HCT116 (cell line): ENCODE data around the gene SALL3. TPM values are rescaled to one million over a fixed set of nuclear protein-coding genes. Genes with fewer than 3 reads are reported as not detected.

ENCODE experiments used
- ATAC-seq: fragments of 200-7000 bp; cut with Tn5 transposase; 2 replicates; pipeline ENCODE4 v1.9.1; 2020; ENCODE audit warnings: mild to moderate bottlenecking, moderate library complexity
- BruUV-seq: library from RNA; stranded (reverse); fragments of 400-500 nt; replicated peaks from 2 replicates; lab custom pipeline; 2021; lab: Mats Ljungman, UMichigan
- CTCF ChIA-PET: fragments of 300-600 bp; sonication (Branson Sonifier 250); formaldehyde crosslinking; loops from one replicate; lab custom pipeline; 2021; ENCODE audit warnings: antibody characterized with exemption; lab: Charles Lee
- POLR2A ChIA-PET: fragments of 300-600, 350-600 bp; sonication (Branson Sonifier 250); formaldehyde crosslinking; loops from one replicate; lab custom pipeline; 2021; ENCODE audit warnings: antibody characterized with exemption; lab: Charles Lee
- RAD21 ChIA-PET, 2 experiments: fragments of 300-600 bp; sonication (Branson Sonifier 250); formaldehyde crosslinking; loops; one replicate each; lab custom pipeline; 2023; ENCODE audit warnings: low total read pairs in 2 of 2; ENCODE audit not compliant: uncharacterized antibody in 2 of 2, unreplicated experiment in 2 of 2, low non-redundant PET in 1 of 2; lab: Charles Lee
- DNase-seq: peaks from one replicate; pipeline ENCODE4 v3.0.0-alpha.2; 2010; ENCODE audit warnings: low read depth, low spot score
- H2AFZ ChIP-seq: fragments of 200-600 bp; shearing (Covaris generic), sonication (generic); 2 replicates; pipeline ENCODE4 v1.6.1; 2017; ENCODE audit warnings: low read depth, mixed run types, mixed read lengths, antibody characterized with exemption, low read length; ENCODE audit not compliant: poor library complexity, severe bottlenecking
- H3K27ac ChIP-seq: 2 replicates; pipeline ENCODE4 v1.5.1; 2012; ENCODE audit warnings: low read depth, low read length
- H3K27me3 ChIP-seq: fragments of 200-600 bp; sonication (generic); 2 replicates; pipeline ENCODE4 v1.6.1; 2016; ENCODE audit warnings: mixed run types, low read length, mixed read lengths; ENCODE audit not compliant: insufficient read depth
- H3K36me3 ChIP-seq, 2 experiments: fragments of 200-500 bp in 1 of 2; fragments of 200-600 bp in 1 of 2; sonication (Bioruptor generic) in 1 of 2; sonication (generic) in 1 of 2; 2 replicates each; pipeline versions ENCODE4 v1.5.1 to v1.6.1; 2014 to 2016; ENCODE audit warnings: low read length in 2 of 2, inconsistent platforms in 1 of 2, mixed read lengths in 1 of 2, mixed run types in 1 of 2; ENCODE audit not compliant: insufficient read depth in 2 of 2, control insufficient read depth in 1 of 2
- H3K4me1 ChIP-seq, 2 experiments: fragments of 200-600 bp in 1 of 2; sonication (generic) in 1 of 2; 2 replicates each; pipeline versions ENCODE4 v1.5.1 to v1.6.1; 2012 to 2017; ENCODE audit warnings: low read length in 2 of 2, inconsistent platforms in 1 of 2, mild to moderate bottlenecking in 1 of 2, mixed read lengths in 1 of 2, mixed run types in 1 of 2, moderate library complexity in 1 of 2; ENCODE audit not compliant: insufficient read depth in 2 of 2, control insufficient read depth in 1 of 2
- H3K4me2 ChIP-seq: fragments of 200-600 bp; sonication (generic); 2 replicates; pipeline ENCODE4 v1.6.1; 2017; ENCODE audit warnings: mixed run types, low read length, mixed read lengths
- H3K4me3 ChIP-seq, 2 experiments: fragments of 200-600 bp in 1 of 2; sonication (generic) in 1 of 2; replicated peaks in 1 of 2; 2 replicates each; pipeline ENCODE4 v1.5.1; 2011 to 2016; ENCODE audit warnings: low read length in 2 of 2, control low read depth in 1 of 2, low read depth in 1 of 2, mild to moderate bottlenecking in 1 of 2, mixed read lengths in 1 of 2, mixed run types in 1 of 2
- H3K79me2 ChIP-seq: fragments of 200-600 bp; sonication (generic); 2 replicates; pipeline ENCODE4 v1.6.1; 2017; ENCODE audit warnings: mild to moderate bottlenecking, mixed run types, low read length, moderate library complexity, mixed read lengths; ENCODE audit not compliant: insufficient read depth
- H3K9ac ChIP-seq: fragments of 200-600 bp; sonication (generic); 2 replicates; pipeline ENCODE4 v1.6.1; 2016; ENCODE audit warnings: low read length, mixed read lengths
- H3K9me2 ChIP-seq: fragments of 200-600 bp; sonication (generic), shearing (Covaris generic); 2 replicates; pipeline ENCODE4 v1.6.1; 2017; ENCODE audit warnings: mixed run types, mild to moderate bottlenecking, moderate library complexity; ENCODE audit not compliant: insufficient read depth
- H3K9me3 ChIP-seq, 2 experiments: fragments of 200-500 bp in 1 of 2; fragments of 200-600 bp in 1 of 2; sonication (Bioruptor generic) in 1 of 2; sonication (generic) in 1 of 2; 2 replicates each; pipeline ENCODE4 v1.6.1; 2014 to 2017; ENCODE audit warnings: low read length in 2 of 2, mixed read lengths in 2 of 2, inconsistent platforms in 1 of 2, low read depth in 1 of 2, mild to moderate bottlenecking in 1 of 2, mixed run types in 1 of 2, moderate library complexity in 1 of 2; ENCODE audit not compliant: control insufficient read depth in 1 of 2, insufficient read depth in 1 of 2
- H4K20me1 ChIP-seq: fragments of 200-600 bp; sonication (generic), shearing (Covaris generic); 2 replicates; pipeline ENCODE4 v1.6.1; 2017; ENCODE audit warnings: mixed run types, mild to moderate bottlenecking, moderate library complexity; ENCODE audit not compliant: insufficient read depth
- ATF3 ChIP-seq: IDR thresholded peaks from 2 replicates; pipeline ENCODE4 v1.6.1; 2012
- CBX3 ChIP-seq: IDR thresholded peaks from 2 replicates; pipeline ENCODE4 v1.6.1; 2012; ENCODE audit warnings: low read depth
- CEBPB ChIP-seq: IDR thresholded peaks from 2 replicates; pipeline ENCODE4 v1.6.1; 2012; ENCODE audit warnings: low read depth
- CTCF ChIP-seq, 3 experiments: fragments of 200-600 bp in 1 of 3; sonication (generic) in 1 of 3; IDR thresholded peaks in 2 of 3; conservative IDR thresholded peaks in 1 of 3; 2 replicates each; pipeline ENCODE4 v1.5.1; 2012 to 2017; ENCODE audit warnings: low read depth in 2 of 3, low read length in 2 of 3, antibody characterized with exemption in 1 of 3, borderline replicate concordance in 1 of 3, control low read depth in 1 of 3, mild to moderate bottlenecking in 1 of 3, mixed read lengths in 1 of 3, mixed run types in 1 of 3, moderate library complexity in 1 of 3; ENCODE audit not compliant: insufficient read depth in 1 of 3
- EGR1 ChIP-seq: IDR thresholded peaks from 2 replicates; pipeline ENCODE4 v1.6.1; 2012; ENCODE audit warnings: low read depth
- ELF1 ChIP-seq: IDR thresholded peaks from 2 replicates; pipeline ENCODE4 v1.6.1; 2012; ENCODE audit warnings: low read depth, borderline replicate concordance
- EZH2 ChIP-seq: fragments of 200-600 bp; sonication (generic); IDR thresholded peaks from 2 replicates; pipeline ENCODE4 v1.6.1; 2017; ENCODE audit warnings: antibody characterized with exemption, mixed run types
- EZH2phosphoT487 ChIP-seq: fragments of 200-600 bp; IDR thresholded peaks from 2 replicates; pipeline ENCODE4 v1.6.1; 2018; ENCODE audit warnings: antibody characterized with exemption, borderline replicate concordance
- FOSL1 ChIP-seq: IDR thresholded peaks from 2 replicates; pipeline ENCODE4 v1.6.1; 2012; ENCODE audit warnings: low read depth
- JUND ChIP-seq: IDR thresholded peaks from 2 replicates; pipeline ENCODE4 v1.6.1; 2012
- POLR2A ChIP-seq: IDR thresholded peaks from 2 replicates; pipeline ENCODE4 v1.7.0; 2011; ENCODE audit warnings: borderline replicate concordance; ENCODE audit not compliant: insufficient read depth, insufficient read length; ENCODE audit errors: extremely low read depth
- RAD21 ChIP-seq: IDR thresholded peaks from 2 replicates; pipeline ENCODE4 v1.6.1; 2012; ENCODE audit warnings: low read depth, mild to moderate bottlenecking
- REST ChIP-seq: IDR thresholded peaks from 2 replicates; pipeline ENCODE4 v1.6.1; 2012; ENCODE audit warnings: low read depth
- SIN3A ChIP-seq: IDR thresholded peaks from 2 replicates; pipeline ENCODE4 v1.6.1; 2012; ENCODE audit warnings: low read depth
- SP1 ChIP-seq: IDR thresholded peaks from 2 replicates; pipeline ENCODE4 v1.6.1; 2012; ENCODE audit warnings: low read depth
- SRF ChIP-seq: IDR thresholded peaks from 2 replicates; pipeline ENCODE4 v1.6.1; 2012; ENCODE audit warnings: low read depth
- TCF7L2 ChIP-seq: IDR thresholded peaks from 2 replicates; pipeline ENCODE4 v1.7.0; 2011; ENCODE audit warnings: borderline replicate concordance, inconsistent platforms; ENCODE audit not compliant: insufficient read depth, insufficient read length; ENCODE audit errors: extremely low read depth
- YY1 ChIP-seq: IDR thresholded peaks from 2 replicates; pipeline ENCODE4 v1.6.1; 2011; ENCODE audit warnings: low read length, low read depth, moderate library complexity, mild to moderate bottlenecking; ENCODE audit not compliant: insufficient replicate concordance; ENCODE audit errors: extremely low read depth
- ZFX ChIP-seq: fragments of 450-650 bp; IDR thresholded peaks from 2 replicates; pipeline ENCODE4 v1.6.1; 2017
- ZNF274 ChIP-seq: fragments of 200-500 bp; sonication (Bioruptor generic); IDR thresholded peaks from 2 replicates; pipeline ENCODE4 v1.6.1; 2014; ENCODE audit warnings: mild to moderate bottlenecking, low read depth, low read length, inconsistent platforms
- intact Hi-C: fragments of 100-400 bp; cut with micrococcal nuclease; formaldehyde crosslinking; loops from 2 replicates; pipeline ENCODE4 v1.10.0; 2022
- total RNA-seq: library from RNA; stranded (reverse); gene quantifications from one replicate; pipeline ENCODE4 v1.2.1, GENCODE V29; 2021; ENCODE audit not compliant: unreplicated experiment
- TF ChIP-seq, protein P1 (sequence below): IDR thresholded peaks from 2 replicates; pipeline ENCODE4 v1.6.1; 2012

The SALL3 gene
- total RNA-seq, 1 experiment from 2014 or later = not detected

DNA sequence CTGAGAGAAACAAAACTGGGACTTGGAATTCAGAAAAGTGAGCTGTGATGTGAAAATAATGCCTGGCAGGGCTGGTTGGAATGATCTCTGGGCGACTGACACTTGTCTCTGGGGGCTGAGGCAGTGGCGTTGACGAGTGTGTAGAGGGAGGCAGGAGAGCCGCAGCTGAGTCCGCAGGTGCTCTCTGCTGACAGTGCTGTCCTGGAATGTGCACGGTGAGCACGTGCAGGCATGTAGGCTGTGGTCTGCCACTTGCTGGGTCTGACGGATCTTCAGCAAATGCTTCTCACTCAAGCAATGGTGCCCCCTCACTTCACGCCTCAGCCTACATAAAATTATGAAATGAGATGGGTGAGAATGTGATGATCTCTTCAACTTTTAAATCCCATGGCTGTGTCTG is 51.1 kb downstream of the SALL3 start (continued):
- TF ChIP-seq ZNF274 = no peak
- no peak for TF ChIP-seq ELF1
- no peak for TF ChIP-seq SIN3A
- TF ChIP-seq JUND = no peak
- TF ChIP-seq ZFX = no peak

GRCh38 chr18:79042276-79042675 is 62.7 kb downstream of the SALL3 start:
- H3K9me2 ChIP-seq = no peaks in the 10 kb centered on the region
- no peaks in the 10 kb centered on the region for H3K27me3 ChIP-seq
- H3K9me3 ChIP-seq = no peaks in the 10 kb centered on the region; a peak in 1 of 4 replicates
- no peaks in the 10 kb centered on the region for H3K36me3 ChIP-seq
- no peak for DNase-seq
- RAD21 ChIA-PET = no interaction called here
- BruUV-seq = no TSS peak
- no peaks in the 10 kb centered on the region for H4K20me1 ChIP-seq
- CTCF ChIA-PET = no interaction called here
- H3K27ac ChIP-seq = no peak overlapping the region
- H3K4me1 ChIP-seq = no peaks in the 10 kb centered on the region
- no peaks in the 10 kb centered on the region for H3K79me2 ChIP-seq
- POLR2A ChIA-PET = no interaction called here
- H3K9ac ChIP-seq = no peak overlapping the region
- no peak for ATAC-seq
- H2AFZ ChIP-seq = no peak overlapping the region
- no peak for TF ChIP-seq SP1
- no peak for TF ChIP-seq ZNF274
- no peak for TF ChIP-seq TCF7L2
- no peak for TF ChIP-seq REST
- TF ChIP-seq, protein P1, sequence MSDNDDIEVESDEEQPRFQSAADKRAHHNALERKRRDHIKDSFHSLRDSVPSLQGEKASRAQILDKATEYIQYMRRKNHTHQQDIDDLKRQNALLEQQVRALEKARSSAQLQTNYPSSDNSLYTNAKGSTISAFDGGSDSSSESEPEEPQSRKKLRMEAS = no peak
- no peak for TF ChIP-seq EZH2phosphoT487
- TF ChIP-seq RAD21 = no peak
- TF ChIP-seq SRF = no peak
- TF ChIP-seq EGR1 = no peak
- TF ChIP-seq CBX3 = no peak
- TF ChIP-seq EZH2 = no peak
- no peak for TF ChIP-seq SIN3A
- TF ChIP-seq CTCF (IDR thresholded peaks at IDR 0.05 in 2 of 3, conservative IDR thresholded peaks at IDR 0.05 in 1 of 3; ENCODE audit: borderline replicate concordance in 1 of 3, insufficient read depth in 1 of 3, low read depth in 2 of 3, low read length in 2 of 3) = no peak
- no peak for TF ChIP-seq CEBPB
- no peak for TF ChIP-seq FOSL1
- TF ChIP-seq POLR2A = no peak
- no peak for TF ChIP-seq YY1
- no peak for TF ChIP-seq ELF1
- no peak for TF ChIP-seq ATF3
- intact Hi-C loops = no loop called here
- no peak overlapping the region for H3K4me2 ChIP-seq
- no peak overlapping the region for H3K4me3 ChIP-seq
